T-helper 2 cell treated with Interferon-gamma antibody and Interleukin-4, amounts not matched to agents 100 ng/mL and 5 ng/mL, for 36 hours (primary cell): ENCODE data around the gene TSPOAP1. TPM values are rescaled to one million over a fixed set of nuclear protein-coding genes. Genes with fewer than 3 reads are reported as not detected.

Experiments
- intact Hi-C: fragments of 100-400 bp; cut with micrococcal nuclease; formaldehyde crosslinking; loops from one replicate; pipeline ENCODE4 v1.15.1; 2023
- total RNA-seq: library from RNA; stranded (reverse); gene quantifications from 2 replicates; pipeline ENCODE4 v1.2.3, GENCODE V29; 2022

Gene TSPOAP1
- total RNA-seq, 1 donor from 2014 or later = 77.0 TPM

- intact Hi-C loops = no loop called here
These were observed 61.0 kb downstream of the TSPOAP1 start for GRCh38 chr17:58267347-58268324.

- intact Hi-C loops = no loop called here
These were observed 62.4 kb downstream of the TSPOAP1 start for GRCh38 chr17:58265902-58266875.

- intact Hi-C loops = no loop called here
These were observed 63.3 kb downstream of the TSPOAP1 start for GRCh38 chr17:58265271-58265670.

GRCh38 chr17:58264407-58265103 lies 64.0 kb downstream of the TSPOAP1 start:
- intact Hi-C loops = no loop called here

GRCh38 chr17:58263773-58264172 lies 64.8 kb downstream of the TSPOAP1 start:
- intact Hi-C loops = no loop called here

GRCh38 chr17:58262149-58262548 lies 66.4 kb downstream of the TSPOAP1 start:
- intact Hi-C loops = no loop called here

- intact Hi-C loops = no loop called here
These were observed 73.8 kb downstream of the TSPOAP1 start for GRCh38 chr17:58254803-58255202.

- intact Hi-C loops = no loop called here
These were observed 75.5 kb downstream of the TSPOAP1 start for GRCh38 chr17:58253082-58253481.

GRCh38 chr17:58252141-58252540 lies 76.5 kb downstream of the TSPOAP1 start:
- intact Hi-C loops = no loop called here

Other genes with a start within 250 kb of the TSPOAP1 start
- 34.9 and 35.8 TPM in 2 replicates for gene DYNLL2, start 245.4 kb downstream of the TSPOAP1 start, total RNA-seq
- gene OR4D1, start 180.4 kb downstream of the TSPOAP1 start, total RNA-seq = 0.27 and 0.34 TPM in 2 replicates
- not detected in 2 replicates for gene OR4D2, start 161.8 kb downstream of the TSPOAP1 start, total RNA-seq
- gene EPX, start 136.1 kb downstream of the TSPOAP1 start, total RNA-seq = not detected in 2 replicates
- gene MKS1, start 109.5 kb downstream of the TSPOAP1 start, total RNA-seq = 17.9 and 20.2 TPM in 2 replicates
- not detected in 2 replicates for gene LPO, start 90.2 kb downstream of the TSPOAP1 start, total RNA-seq
- gene MPO, start 47.9 kb downstream of the TSPOAP1 start, total RNA-seq = not detected in 2 replicates
- 88.6 and 90.0 TPM in 2 replicates for gene SUPT4H1, start 23.4 kb upstream of the TSPOAP1 start, total RNA-seq
- 3.6 and 3.7 TPM in 2 replicates for gene RNF43, start 88.7 kb upstream of the TSPOAP1 start, total RNA-seq
- 1.2 TPM in 2 replicates for gene HSF5, start 159.6 kb upstream of the TSPOAP1 start, total RNA-seq
- gene MTMR4, start 185.8 kb upstream of the TSPOAP1 start, total RNA-seq = 57.3 and 59.7 TPM in 2 replicates